GM12878 (cell line): ENCODE results near the gene MFAP3L. TPM values are rescaled to one million over a fixed set of nuclear protein-coding genes. Genes with fewer than 3 reads are reported as not detected.

ENCODE experiments used
- ATAC-seq: fragments of 200-7000 bp; cut with Tn5 transposase; 3 replicates; pipeline ENCODE4 v1.9.1; 2020; ENCODE audit warnings: mild to moderate bottlenecking, moderate library complexity
- Bru-seq: library from RNA; stranded (reverse); fragments of 400-500 nt; gene quantifications from one replicate; lab custom pipeline; 2021; lab: Mats Ljungman, UMichigan
- BruChase-seq, 2 experiments: library from RNA; stranded (reverse); fragments of 400-500 nt; gene quantifications; one replicate each; lab custom pipeline; 2021; lab: Mats Ljungman, UMichigan
- BruUV-seq: library from RNA; stranded (reverse); fragments of 400-500 nt; replicated peaks from 2 replicates; lab custom pipeline; 2021; lab: Mats Ljungman, UMichigan
- CTCF ChIA-PET: fragments of 300-600 bp; sonication (Branson Sonifier 250); formaldehyde crosslinking; extraction: SDS; loops from one replicate; lab custom pipeline; 2021; ENCODE audit warnings: inconsistent platforms; lab: Yijun Ruan, JAX
- POLR2A ChIA-PET: fragments of 350-600 bp; formaldehyde crosslinking; extraction: SDS; loops from one replicate; lab custom pipeline; 2021; ENCODE audit warnings: inconsistent platforms; lab: Charles Lee
- RAD21 ChIA-PET: fragments of 300-600 bp; sonication (Branson Sonifier 250); formaldehyde crosslinking; loops from one replicate; lab custom pipeline; 2023; ENCODE audit warnings: antibody characterized with exemption; ENCODE audit not compliant: unreplicated experiment; lab: Charles Lee
- SMC1A ChIA-PET: fragments of 300-600 bp; sonication (Branson Sonifier 250); formaldehyde crosslinking; loops from one replicate; lab custom pipeline; 2023; ENCODE audit not compliant: unreplicated experiment, uncharacterized antibody; lab: Charles Lee
- DNase-seq: peaks from one replicate; pipeline ENCODE4 v3.0.0-alpha.2; 2011; ENCODE audit warnings: low read depth, low spot score
- FAIRE-seq: peaks from 3 replicates; lab custom pipeline; 2011; peaks lifted over from hg19 to GRCh38; lab: Jason Lieb, UNC
- H2AFZ ChIP-seq: 2 replicates; pipeline ENCODE4 v1.6.0; 2011; ENCODE audit warnings: low read depth, low read length, control low read depth; ENCODE audit not compliant: control insufficient read depth
- H3K27ac ChIP-seq: 2 replicates; pipeline ENCODE4 v1.5.1; 2011; ENCODE audit warnings: control low read depth; ENCODE audit not compliant: control insufficient read depth, insufficient read depth
- H3K27me3 ChIP-seq, 2 experiments: replicated peaks in 1 of 2; 2 replicates each; pipeline versions ENCODE4 v1.6.0 to v1.6.1; 2011; ENCODE audit warnings: low read length in 1 of 2; ENCODE audit not compliant: control insufficient read depth in 2 of 2, insufficient read depth in 2 of 2
- H3K36me3 ChIP-seq, 2 experiments: 2 replicates each; pipeline ENCODE4 v1.5.1; 2011; ENCODE audit warnings: low read length in 1 of 2; ENCODE audit not compliant: control insufficient read depth in 2 of 2, insufficient read depth in 2 of 2
- H3K4me1 ChIP-seq: 2 replicates; pipeline ENCODE4 v1.6.1; 2011; ENCODE audit warnings: mild to moderate bottlenecking, low read length, moderate library complexity, mixed read lengths; ENCODE audit not compliant: control insufficient read depth, insufficient read depth
- H3K4me2 ChIP-seq: 2 replicates; pipeline ENCODE4 v1.6.0; 2011; ENCODE audit warnings: control low read depth; ENCODE audit not compliant: control insufficient read depth, insufficient read depth
- H3K4me3 ChIP-seq: fragments of 200-600 bp; sonication (generic); 2 replicates; pipeline ENCODE4 v1.5.1; 2016
- H3K79me2 ChIP-seq: 2 replicates; pipeline ENCODE4 v1.6.0; 2011; ENCODE audit warnings: low read length; ENCODE audit not compliant: control insufficient read depth, insufficient read depth
- H3K9ac ChIP-seq: 2 replicates; pipeline ENCODE4 v1.8.0; 2011; ENCODE audit warnings: low read length, control low read depth, mixed read lengths; ENCODE audit not compliant: control insufficient read depth, insufficient read depth
- H3K9me3 ChIP-seq: replicated peaks from 3 replicates; pipeline ENCODE4 v1.5.1; 2011; ENCODE audit warnings: mild to moderate bottlenecking, low read length; ENCODE audit not compliant: control insufficient read depth, insufficient read depth
- H4K20me1 ChIP-seq: 2 replicates; pipeline ENCODE4 v1.6.0; 2011; ENCODE audit not compliant: control insufficient read depth, insufficient read depth
- CBX3 ChIP-seq: fragments of 200-600 bp; sonication (generic); IDR thresholded peaks from 2 replicates; pipeline ENCODE4 v1.6.1; 2016; ENCODE audit warnings: low read depth, borderline replicate concordance
- EGR1 ChIP-seq, 2 experiments: IDR thresholded peaks; 1 replicate in 1 of 2; 2 replicates in 1 of 2; pipeline ENCODE4 v1.6.1; 2011 to 2012; ENCODE audit warnings: low read depth in 2 of 2, low read length in 2 of 2, borderline replicate concordance in 1 of 2, mild to moderate bottlenecking in 1 of 2, moderate library complexity in 1 of 2
- NR2F1 ChIP-seq: fragments of 450-650 bp; conservative IDR thresholded peaks from 2 replicates; pipeline ENCODE4 v1.6.1; 2017; ENCODE audit warnings: mild to moderate bottlenecking
- RAD51 ChIP-seq: fragments of 450-650 bp; IDR thresholded peaks from 2 replicates; pipeline ENCODE4 v1.6.1; 2016; ENCODE audit warnings: moderate library complexity, mild to moderate bottlenecking, inconsistent platforms
- YBX1 ChIP-seq: fragments of 450-650 bp; IDR thresholded peaks from 2 replicates; pipeline ENCODE4 v1.6.1; 2016; ENCODE audit warnings: antibody characterized with exemption
- ZBTB40 ChIP-seq: fragments of 450-650 bp; IDR thresholded peaks from 2 replicates; pipeline ENCODE4 v1.6.1; 2016; ENCODE audit warnings: mild to moderate bottlenecking, moderate library complexity, borderline replicate concordance
- ZNF207 ChIP-seq: fragments of 450-650 bp; IDR thresholded peaks from 2 replicates; pipeline ENCODE4 v1.6.1; 2014; ENCODE audit warnings: antibody characterized with exemption, mild to moderate bottlenecking, borderline replicate concordance
- WGBS: methylation state at CpG from one replicate; pipeline ENCODE4 v1.1.6; 2016; ENCODE audit warnings: low lambda C conversion rate; ENCODE audit not compliant: insufficient replicate concordance, insufficient coverage; ENCODE audit errors: missing lambda C conversion rate; 5-methylcytosine and 5-hydroxymethylcytosine counted together
- in situ Hi-C: fragments of 300-500 bp; cut with MboI; formaldehyde crosslinking; loops from 9 replicates; pipeline ENCODE4 v1.14.3; 2018; ENCODE audit warnings: mixed read lengths
- intact Hi-C: fragments of 100-400 bp; cut with micrococcal nuclease; formaldehyde crosslinking; loops from one replicate; pipeline ENCODE4 v1.14.2; 2022; ENCODE audit not compliant: unreplicated experiment
- long read RNA-seq, 2 experiments: library from polyadenylated mRNA; unstranded; transcript quantifications; one replicate each; pipeline ENCODE4 v2.0.0, GENCODE V29; 2019 to 2020
- polyA minus RNA-seq, 3 experiments: library from RNA; depleted of rRNA, polyadenylated mRNA; stranded (reverse); fragments of >200 nt; gene quantifications; 2 replicates each; pipeline ENCODE4 v1.2.3, GENCODE V29; 2011
- polyA plus RNA-seq, 11 experiments: library from polyadenylated mRNA; depleted of rRNA in 4 of 11; unstranded in 6 of 11; stranded (reverse) in 5 of 11; fragments of >200 nt; fragmentation: Nextera tagmentation in 4 of 11; fragmentation: Illumina TruSeq in 1 of 11; extraction: Ambion mirVana in 4 of 11; extraction: Trizol in 1 of 11; gene quantifications; 1 replicate in 1 of 11; 2 replicates in 10 of 11; pipeline versions ENCODE4 v1.2.1 to v1.2.3, GENCODE V29; 2011 to 2016; ENCODE audit warnings: inconsistent platforms in 2 of 11, missing spikeins in 2 of 11, low read depth in 1 of 11
- total RNA-seq, 4 experiments: library from RNA; depleted of rRNA in 3 of 4; stranded (reverse); fragments of >200 nt in 3 of 4; fragmentation: Illumina TruSeq in 1 of 4; extraction: Trizol in 1 of 4; gene quantifications; 2 replicates each; pipeline versions ENCODE4 v1.2.1 to v1.2.3, GENCODE V29; 2013 to 2021
- TF ChIP-seq, protein P1 (sequence below): fragments of 450-650 bp; formaldehyde crosslinking; IDR thresholded peaks from 2 replicates; pipeline ENCODE4 v1.5.0; 2022; ENCODE audit warnings: mild to moderate bottlenecking, missing genetic modification characterization

Gene MFAP3L
- 0.15 and 1.6 TPM in 2 replicates for total RNA-seq (2013; cell fraction: nucleolus; rRNA removed)
- total RNA-seq (2014; rRNA removed) (not detected in 2 replicates), total RNA-seq (2014; rRNA removed; fragmentation: Illumina TruSeq; extraction: Trizol) (not detected in 2 replicates), total RNA-seq (2021) (0.10 TPM in 1 of 2 replicates, not detected in the other), polyA plus RNA-seq (2011; rRNA removed) (1.4 and 3.0 TPM in 2 replicates), polyA plus RNA-seq (2014; fragmentation: Illumina TruSeq; extraction: Trizol) (not detected in 2 replicates), polyA plus RNA-seq (2014; fragmentation: Nextera tagmentation; extraction: Ambion mirVana) (not detected), polyA plus RNA-seq (2014; rRNA removed) (not detected in 2 replicates), polyA plus RNA-seq (2016; fragmentation: Nextera tagmentation; extraction: Ambion mirVana) (not detected), polyA minus RNA-seq (2011; rRNA and poly(A)+ RNA removed) (3.9 and 10.3 TPM in 2 replicates), Bru-seq, nascent RNA (percentile 20 among the genes with signal in this experiment), BruChase-seq, experiment 1, labeled RNA remaining after a 6-hour chase (percentile 15 among the genes with signal in this experiment), BruChase-seq, experiment 2, labeled RNA remaining after a 2-hour chase (percentile 23 among the genes with signal in this experiment)
- not detected for polyA plus RNA-seq (2011; ENCODE audit: low read depth)
- 1.4 and 1.8 TPM in 2 replicates for polyA plus RNA-seq (2011; cell fraction: cytosol; rRNA removed)
- 1.8 and 3.3 TPM in 2 replicates for polyA plus RNA-seq (2011; cell fraction: nucleus; rRNA removed)
- polyA plus RNA-seq (2012): 0.06 TPM in 1 of 2 replicates, not detected in the other
- 0.27 and 0.42 TPM in 2 replicates for polyA minus RNA-seq (2011; cell fraction: cytosol; rRNA and poly(A)+ RNA removed)
- 1.3 and 3.0 TPM in 2 replicates for polyA minus RNA-seq (2011; cell fraction: nucleus; rRNA and poly(A)+ RNA removed)
- long read RNA-seq, experiment 1: 0 reads
- long read RNA-seq, experiment 2, partial matches to known transcripts: 0 of 1 reads
- long read RNA-seq, experiment 2, other reads (novel, unspliced or antisense): 1 of 1 reads

DNA sequence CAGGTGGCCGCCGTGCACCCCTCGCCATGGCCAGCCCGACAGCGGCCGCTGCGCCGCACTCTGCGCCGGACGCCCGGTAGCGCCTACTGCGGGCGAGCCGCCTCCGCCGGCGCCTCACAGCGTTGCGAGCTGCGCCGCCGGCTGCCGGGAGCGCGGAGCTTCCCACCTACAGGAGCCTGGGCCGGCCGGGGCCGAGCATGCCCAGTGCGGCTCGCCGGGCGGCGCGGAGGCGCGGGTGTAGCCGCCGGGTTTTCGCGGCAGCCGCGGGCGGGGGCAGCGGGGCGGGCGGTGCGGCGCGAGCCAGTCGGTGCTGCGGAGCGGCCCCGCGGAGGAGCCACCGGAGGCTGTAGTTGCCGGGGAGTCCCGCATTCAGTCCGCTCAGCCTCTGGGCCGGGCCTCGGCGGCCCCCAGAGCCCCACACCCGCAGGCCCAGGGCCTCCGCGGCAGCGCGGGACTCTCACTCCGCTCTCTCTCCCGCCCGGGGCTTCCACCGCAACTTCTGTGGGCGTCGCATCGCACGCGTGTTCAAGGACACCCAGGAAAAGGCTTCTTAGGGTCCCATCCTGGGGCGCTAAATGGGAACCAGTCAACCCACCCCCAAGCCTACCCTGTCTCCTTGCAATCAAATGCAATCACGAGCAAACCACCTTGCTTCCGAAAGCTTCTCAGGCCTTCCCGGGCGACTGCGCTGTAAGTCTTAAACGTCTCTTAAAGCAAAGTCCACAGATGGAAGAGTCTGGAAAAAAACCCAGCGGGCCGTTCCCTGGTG lies at the start of gene MFAP3L:
Gene MFAP3L, minus strand, starts transcription at position 143 of the 769 bp plus-strand sequence. CDS start 20,518 bp downstream, outside the sequence.
- intact Hi-C loops: loop anchor here (5.0 kb wide), 1 partner anchor 414 kb away; the partner anchor contains the start of gene NEK1
- ChIA-PET SMC1A (no interaction called here), CTCF (no interaction called here), RAD21 (no interaction called here), POLR2A (no interaction called here)
- Histone ChIP-seq H4K20me1 (no peaks in the 10 kb centered on the region), H3K4me1 (peaks cover 5% of the 10 kb centered on the region), H2AFZ (peak within 1 kb of the TSS; percentile 90), H3K79me2 (no peaks in the 10 kb centered on the region), H3K27ac (no peak within 1 kb of the TSS), H3K27me3 (peaks cover 0 to 12% of the 10 kb centered on the region in 2 experiments; a peak in 3 of 4 replicates), H3K36me3 (no peaks in the 10 kb centered on the region), H3K4me3 (peak within 1 kb of the TSS; percentile 80), H3K9ac (peak within 1 kb of the TSS; percentile 60), H3K9me3 (no peaks in the 10 kb centered on the region; the same call in 2 of the 3 replicates), H3K4me2 (peak within 1 kb of the TSS; percentile 97)
- in situ Hi-C loops: no loop called here
- no TSS peak for BruUV-seq
- WGBS: 6% methylated on average over 45 of the region's 86 CpGs
- DNase-seq (no peak), ATAC-seq (peak; percentile 91), FAIRE-seq (no peak)
- TF ChIP-seq RAD51 (no peak), ZNF207 (no peak), EGR1 (IDR thresholded peaks at IDR 0.05; ENCODE audit: borderline replicate concordance in 1 of 2, low read depth in 2 of 2, low read length in 2 of 2) (peak in 1 of 2 experiments; percentile 75; a peak in 2 of 3 replicates), NR2F1 (peak; percentile 50; the same call in 1 of the 2 replicates), ZBTB40 (no peak), CBX3 (no peak), YBX1 (no peak)
- TF ChIP-seq, protein P1, sequence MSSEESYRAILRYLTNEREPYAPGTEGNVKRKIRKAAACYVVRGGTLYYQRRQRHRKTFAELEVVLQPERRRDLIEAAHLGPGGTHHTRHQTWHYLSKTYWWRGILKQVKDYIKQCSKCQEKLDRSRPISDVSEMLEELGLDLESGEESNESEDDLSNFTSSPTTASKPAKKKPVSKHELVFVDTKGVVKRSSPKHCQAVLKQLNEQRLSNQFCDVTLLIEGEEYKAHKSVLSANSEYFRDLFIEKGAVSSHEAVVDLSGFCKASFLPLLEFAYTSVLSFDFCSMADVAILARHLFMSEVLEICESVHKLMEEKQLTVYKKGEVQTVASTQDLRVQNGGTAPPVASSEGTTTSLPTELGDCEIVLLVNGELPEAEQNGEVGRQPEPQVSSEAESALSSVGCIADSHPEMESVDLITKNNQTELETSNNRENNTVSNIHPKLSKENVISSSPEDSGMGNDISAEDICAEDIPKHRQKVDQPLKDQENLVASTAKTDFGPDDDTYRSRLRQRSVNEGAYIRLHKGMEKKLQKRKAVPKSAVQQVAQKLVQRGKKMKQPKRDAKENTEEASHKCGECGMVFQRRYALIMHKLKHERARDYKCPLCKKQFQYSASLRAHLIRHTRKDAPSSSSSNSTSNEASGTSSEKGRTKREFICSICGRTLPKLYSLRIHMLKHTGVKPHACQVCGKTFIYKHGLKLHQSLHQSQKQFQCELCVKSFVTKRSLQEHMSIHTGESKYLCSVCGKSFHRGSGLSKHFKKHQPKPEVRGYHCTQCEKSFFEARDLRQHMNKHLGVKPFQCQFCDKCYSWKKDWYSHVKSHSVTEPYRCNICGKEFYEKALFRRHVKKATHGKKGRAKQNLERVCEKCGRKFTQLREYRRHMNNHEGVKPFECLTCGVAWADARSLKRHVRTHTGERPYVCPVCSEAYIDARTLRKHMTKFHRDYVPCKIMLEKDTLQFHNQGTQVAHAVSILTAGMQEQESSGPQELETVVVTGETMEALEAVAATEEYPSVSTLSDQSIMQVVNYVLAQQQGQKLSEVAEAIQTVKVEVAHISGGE (CRISPR knock-in tag): no peak
